Fibroblast of lung (primary cell): Measurements from ENCODE around the gene USP47.

Experiments used
- EZH2 ChIP-seq: IDR thresholded peaks from 2 replicates; pipeline ENCODE4 v1.5.1; 2012; ENCODE audit warnings: low read length, control low read depth, mild to moderate bottlenecking; ENCODE audit errors: missing control alignments
- TF ChIP-seq, protein P1 (sequence below), 2 donors: IDR thresholded peaks in 1 of 2; conservative IDR thresholded peaks in 1 of 2; 1 replicate in 1 of 2; 2 replicates in 1 of 2; pipeline ENCODE4 v1.5.1; 2011 to 2012; ENCODE audit warnings: low read length in 2 of 2, control low read depth in 1 of 2, inconsistent platforms in 1 of 2, low read depth in 1 of 2, mild to moderate bottlenecking in 1 of 2

DNA sequence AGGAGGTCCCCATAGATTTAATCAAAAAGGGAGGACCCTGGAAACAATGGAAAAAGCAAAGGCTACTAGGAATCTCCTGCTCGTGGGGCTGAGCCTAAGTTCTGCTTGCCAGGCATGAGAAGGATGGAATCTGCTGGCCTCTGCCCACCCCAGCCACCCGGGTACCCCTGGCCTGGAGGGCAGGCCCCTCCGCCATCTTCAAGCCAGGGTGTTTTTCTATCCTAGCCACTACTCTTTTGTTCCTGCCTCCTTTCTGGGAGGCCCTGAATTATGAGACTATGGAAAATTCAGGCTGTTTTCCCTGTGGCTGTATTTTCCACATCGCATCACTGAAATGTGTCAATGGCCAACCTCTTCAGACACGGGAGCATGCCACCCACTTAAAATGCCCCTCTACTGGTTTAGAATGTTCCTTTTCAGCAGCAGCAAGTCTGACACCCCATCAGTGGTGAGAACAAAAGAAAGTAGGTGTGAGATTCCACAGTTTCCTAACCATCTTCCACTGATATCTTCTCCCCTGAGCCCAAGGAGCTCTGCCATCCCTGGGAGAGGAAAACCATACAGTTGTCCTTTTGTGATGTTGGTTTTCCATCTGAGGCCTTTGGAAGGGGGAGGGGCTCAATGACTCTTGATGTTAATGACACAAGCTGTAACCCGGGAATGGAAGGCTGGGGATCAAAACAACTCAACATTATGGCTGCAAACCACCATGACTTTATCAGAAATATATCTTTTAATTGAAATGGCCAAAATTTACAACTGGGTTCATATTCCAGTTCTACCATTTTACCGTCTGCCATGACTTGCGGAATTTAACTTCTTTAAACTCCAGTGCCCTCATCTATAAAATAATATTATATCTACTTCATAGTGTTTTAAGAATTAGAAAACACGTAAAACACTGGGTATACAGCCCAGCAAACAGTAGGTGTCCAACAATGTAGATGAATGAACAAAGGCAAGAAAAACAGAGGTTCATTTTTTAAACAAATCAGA lies 144.5 kb downstream of the USP47 start:
- no peak for TF ChIP-seq EZH2
- TF ChIP-seq, protein P1, sequence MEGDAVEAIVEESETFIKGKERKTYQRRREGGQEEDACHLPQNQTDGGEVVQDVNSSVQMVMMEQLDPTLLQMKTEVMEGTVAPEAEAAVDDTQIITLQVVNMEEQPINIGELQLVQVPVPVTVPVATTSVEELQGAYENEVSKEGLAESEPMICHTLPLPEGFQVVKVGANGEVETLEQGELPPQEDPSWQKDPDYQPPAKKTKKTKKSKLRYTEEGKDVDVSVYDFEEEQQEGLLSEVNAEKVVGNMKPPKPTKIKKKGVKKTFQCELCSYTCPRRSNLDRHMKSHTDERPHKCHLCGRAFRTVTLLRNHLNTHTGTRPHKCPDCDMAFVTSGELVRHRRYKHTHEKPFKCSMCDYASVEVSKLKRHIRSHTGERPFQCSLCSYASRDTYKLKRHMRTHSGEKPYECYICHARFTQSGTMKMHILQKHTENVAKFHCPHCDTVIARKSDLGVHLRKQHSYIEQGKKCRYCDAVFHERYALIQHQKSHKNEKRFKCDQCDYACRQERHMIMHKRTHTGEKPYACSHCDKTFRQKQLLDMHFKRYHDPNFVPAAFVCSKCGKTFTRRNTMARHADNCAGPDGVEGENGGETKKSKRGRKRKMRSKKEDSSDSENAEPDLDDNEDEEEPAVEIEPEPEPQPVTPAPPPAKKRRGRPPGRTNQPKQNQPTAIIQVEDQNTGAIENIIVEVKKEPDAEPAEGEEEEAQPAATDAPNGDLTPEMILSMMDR (conservative IDR thresholded peaks at IDR 0.05 in 1 of 2, IDR thresholded peaks at IDR 0.05 in 1 of 2; ENCODE audit: low read depth in 1 of 2, low read length in 2 of 2): no peak
